NCI-H82 treated with DMSO at 0.1 percent for 48 hours (cell line): ENCODE measurements around the gene ATF7IP2.

Experiments
- DNase-seq: peaks from one replicate; lab custom pipeline; 2025; ENCODE audit not compliant: unreplicated experiment; lab: John Stamatoyannopoulos, UW

ATF7IP2 gene

GRCh38 chr16:10509534-10510025, 123.7 kb downstream of the ATF7IP2 start:
- DNase-seq, result peak; percentile 61

GRCh38 chr16:10510279-10510678, 124.4 kb downstream of the ATF7IP2 start:
- no peak for DNase-seq

GRCh38 chr16:10511829-10512228, 126.0 kb downstream of the ATF7IP2 start:
- no peak for DNase-seq

GRCh38 chr16:10514369-10515055, 128.7 kb downstream of the ATF7IP2 start:
- DNase-seq, result peak; percentile 7

GRCh38 chr16:10517868-10518267, 132.0 kb downstream of the ATF7IP2 start:
- DNase-seq, result no peak

- no peak for DNase-seq
Observed at GRCh38 chr16:10518479-10519041, 132.7 kb downstream of the ATF7IP2 start.

- DNase-seq, result no peak
Observed at GRCh38 chr16:10519297-10519696, 133.4 kb downstream of the ATF7IP2 start.

- DNase-seq, result no peak
Observed at GRCh38 chr16:10519929-10520868, 134.3 kb downstream of the ATF7IP2 start.

GRCh38 chr16:10520869-10521578, 135.2 kb downstream of the ATF7IP2 start:
- no peak for DNase-seq

- DNase-seq, result peak; percentile 43
Observed at GRCh38 chr16:10521681-10522274, 135.9 kb downstream of the ATF7IP2 start.

GRCh38 chr16:10522966-10523365, 137.1 kb downstream of the ATF7IP2 start:
- no peak for DNase-seq

GRCh38 chr16:10525214-10525825, 139.5 kb downstream of the ATF7IP2 start:
- no peak for DNase-seq

- no peak for DNase-seq
Observed at GRCh38 chr16:10526962-10527361, 141.1 kb downstream of the ATF7IP2 start.

GRCh38 chr16:10528635-10529034, 142.8 kb downstream of the ATF7IP2 start:
- DNase-seq, result no peak

- DNase-seq, result no peak
Observed at GRCh38 chr16:10529895-10530669, 144.2 kb downstream of the ATF7IP2 start.

- DNase-seq, result no peak
Observed at GRCh38 chr16:10530685-10531084, 144.8 kb downstream of the ATF7IP2 start.

GRCh38 chr16:10531582-10531981, 145.7 kb downstream of the ATF7IP2 start:
- DNase-seq, result no peak
